Measurements from ENCODE around the gene DECR2.

GRCh38 chr16:399340-400019 is 2.2 kb upstream of the DECR2 start:
- TF ChIP-seq, protein P1, sequence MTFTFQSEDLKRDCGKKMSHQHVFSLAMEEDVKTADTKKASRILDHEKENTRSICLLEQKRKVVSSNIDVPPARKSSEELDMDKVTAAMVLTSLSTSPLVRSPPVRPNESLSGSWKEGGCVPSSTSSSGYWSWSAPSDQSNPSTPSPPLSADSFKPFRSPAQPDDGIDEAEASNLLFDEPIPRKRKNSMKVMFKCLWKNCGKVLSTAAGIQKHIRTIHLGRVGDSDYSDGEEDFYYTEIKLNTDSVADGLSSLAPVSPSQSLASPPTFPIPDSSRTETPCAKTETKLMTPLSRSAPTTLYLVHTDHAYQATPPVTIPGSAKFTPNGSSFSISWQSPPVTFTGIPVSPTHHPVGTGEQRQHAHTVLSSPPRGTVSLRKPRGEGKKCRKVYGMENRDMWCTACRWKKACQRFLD (tag by site-specific recombination; IDR thresholded peaks at IDR 0.05) = no peak
- TF ChIP-seq, protein P2, sequence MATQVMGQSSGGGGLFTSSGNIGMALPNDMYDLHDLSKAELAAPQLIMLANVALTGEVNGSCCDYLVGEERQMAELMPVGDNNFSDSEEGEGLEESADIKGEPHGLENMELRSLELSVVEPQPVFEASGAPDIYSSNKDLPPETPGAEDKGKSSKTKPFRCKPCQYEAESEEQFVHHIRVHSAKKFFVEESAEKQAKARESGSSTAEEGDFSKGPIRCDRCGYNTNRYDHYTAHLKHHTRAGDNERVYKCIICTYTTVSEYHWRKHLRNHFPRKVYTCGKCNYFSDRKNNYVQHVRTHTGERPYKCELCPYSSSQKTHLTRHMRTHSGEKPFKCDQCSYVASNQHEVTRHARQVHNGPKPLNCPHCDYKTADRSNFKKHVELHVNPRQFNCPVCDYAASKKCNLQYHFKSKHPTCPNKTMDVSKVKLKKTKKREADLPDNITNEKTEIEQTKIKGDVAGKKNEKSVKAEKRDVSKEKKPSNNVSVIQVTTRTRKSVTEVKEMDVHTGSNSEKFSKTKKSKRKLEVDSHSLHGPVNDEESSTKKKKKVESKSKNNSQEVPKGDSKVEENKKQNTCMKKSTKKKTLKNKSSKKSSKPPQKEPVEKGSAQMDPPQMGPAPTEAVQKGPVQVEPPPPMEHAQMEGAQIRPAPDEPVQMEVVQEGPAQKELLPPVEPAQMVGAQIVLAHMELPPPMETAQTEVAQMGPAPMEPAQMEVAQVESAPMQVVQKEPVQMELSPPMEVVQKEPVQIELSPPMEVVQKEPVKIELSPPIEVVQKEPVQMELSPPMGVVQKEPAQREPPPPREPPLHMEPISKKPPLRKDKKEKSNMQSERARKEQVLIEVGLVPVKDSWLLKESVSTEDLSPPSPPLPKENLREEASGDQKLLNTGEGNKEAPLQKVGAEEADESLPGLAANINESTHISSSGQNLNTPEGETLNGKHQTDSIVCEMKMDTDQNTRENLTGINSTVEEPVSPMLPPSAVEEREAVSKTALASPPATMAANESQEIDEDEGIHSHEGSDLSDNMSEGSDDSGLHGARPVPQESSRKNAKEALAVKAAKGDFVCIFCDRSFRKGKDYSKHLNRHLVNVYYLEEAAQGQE (tag by site-specific recombination; IDR thresholded peaks at IDR 0.05) = no peak
- TF ChIP-seq CTCF (tag by site-specific recombination; IDR thresholded peaks at IDR 0.05) (no peak), ZFP69B (tag by site-specific recombination; IDR thresholded peaks at IDR 0.05) (no peak), ZFP3 (tag by site-specific recombination; IDR thresholded peaks at IDR 0.05; ENCODE audit: low read depth) (no peak), ZFP37 (tag by site-specific recombination; IDR thresholded peaks at IDR 0.05) (no peak), RBAK (tag by site-specific recombination; IDR thresholded peaks at IDR 0.05) (no peak), ZNF26 (tag by site-specific recombination; IDR thresholded peaks at IDR 0.05) (no peak), ZNF629 (tag by site-specific recombination; IDR thresholded peaks at IDR 0.05) (no peak), ZNF549 (tag by site-specific recombination; IDR thresholded peaks at IDR 0.05) (no peak), KLF10 (tag by site-specific recombination; IDR thresholded peaks at IDR 0.05) (no peak), ZNF639 (tag by site-specific recombination; IDR thresholded peaks at IDR 0.05) (no peak)
